A673 (cell line): ENCODE data around the gene SYT10. TPM values are rescaled to one million over a fixed set of nuclear protein-coding genes. Genes with fewer than 3 reads are reported as not detected.
"Not testable (repeated sequence)": the region's sequence is repeated elsewhere in the genome, so short reads cannot be mapped to it uniquely, and the experiment has no call there.

Experiments
- BruUV-seq: library from RNA; stranded (reverse); fragments of 400-500 nt; replicated peaks from 2 replicates; lab custom pipeline; 2021; lab: Mats Ljungman, UMichigan
- CTCF ChIA-PET: fragments of 300-600 bp; sonication (Branson Sonifier 250); formaldehyde crosslinking; loops from one replicate; lab custom pipeline; 2022; ENCODE audit warnings: antibody characterized with exemption; lab: Charles Lee
- POLR2A ChIA-PET: fragments of 300-600 bp; sonication (Branson Sonifier 250); formaldehyde crosslinking; loops from one replicate; lab custom pipeline; 2022; ENCODE audit warnings: antibody characterized with exemption; ENCODE audit not compliant: low non-redundant PET; lab: Charles Lee
- DNase-seq: peaks from one replicate; pipeline ENCODE4 v3.0.0-alpha.2; 2015; ENCODE audit warnings: low spot score
- H3K27ac ChIP-seq: fragments of 200-600 bp; sonication (generic); 2 replicates; pipeline ENCODE4 v1.5.1; 2016; ENCODE audit warnings: mixed run types, low read depth, mild to moderate bottlenecking, mixed read lengths, antibody characterized with exemption, low read length; ENCODE audit not compliant: poor library complexity, severe bottlenecking
- H3K27me3 ChIP-seq: fragments of 200-600 bp; sonication (generic); replicated peaks from 2 replicates; pipeline ENCODE4 v1.6.1; 2017; ENCODE audit warnings: mixed run types, low read depth, mild to moderate bottlenecking, mixed read lengths, antibody characterized with exemption, low read length; ENCODE audit not compliant: insufficient read depth, poor library complexity
- H3K36me3 ChIP-seq: fragments of 200-600 bp; sonication (generic); 2 replicates; pipeline ENCODE4 v1.6.1; 2016; ENCODE audit warnings: mixed run types, mild to moderate bottlenecking, mixed read lengths, antibody characterized with exemption, low read length; ENCODE audit not compliant: insufficient read depth, poor library complexity, severe bottlenecking
- H3K4me1 ChIP-seq: fragments of 200-600 bp; sonication (generic); 2 replicates; pipeline ENCODE4 v1.6.1; 2017; ENCODE audit warnings: mixed run types, mild to moderate bottlenecking, mixed read lengths, antibody characterized with exemption, low read length; ENCODE audit not compliant: insufficient read depth, poor library complexity, severe bottlenecking
- H3K4me3 ChIP-seq: fragments of 200-600 bp; sonication (generic); 2 replicates; pipeline ENCODE4 v1.5.1; 2016; ENCODE audit warnings: low read depth, mixed run types, mild to moderate bottlenecking, mixed read lengths, low read length; ENCODE audit not compliant: poor library complexity, severe bottlenecking
- H3K9me3 ChIP-seq: fragments of 200-600 bp; sonication (generic); 2 replicates; pipeline ENCODE4 v1.6.1; 2016; ENCODE audit warnings: mixed run types, low read depth, mild to moderate bottlenecking, mixed read lengths, antibody characterized with exemption, low read length; ENCODE audit not compliant: poor library complexity, severe bottlenecking
- CTCF ChIP-seq: fragments of 300-800, 200-600 bp; sonication (generic); conservative IDR thresholded peaks from 2 replicates; pipeline ENCODE4 v1.5.1; 2017; ENCODE audit warnings: low read depth, mild to moderate bottlenecking, antibody characterized with exemption, low read length, moderate library complexity, mixed read lengths
- EZH2 ChIP-seq: fragments of 200-600 bp; sonication (generic); IDR thresholded peaks from 2 replicates; pipeline ENCODE4 v1.6.1; 2017; ENCODE audit warnings: borderline replicate concordance, low read depth, mild to moderate bottlenecking, mixed read lengths, antibody characterized with exemption, low read length; ENCODE audit not compliant: poor library complexity, severe bottlenecking
- intact Hi-C: fragments of 100-400 bp; cut with micrococcal nuclease; formaldehyde crosslinking; loops from one replicate; pipeline ENCODE4 v1.10.0; 2022; ENCODE audit not compliant: unreplicated experiment
- total RNA-seq: library from RNA; stranded (reverse); gene quantifications from 2 replicates; pipeline ENCODE4 v1.2.3, GENCODE V29; 2021

SYT10 gene
- total RNA-seq, 1 experiment from 2014 or later, result not detected

GRCh38 chr12:33429468-33429867 lies 10.2 kb downstream of the SYT10 start:
- BruUV-seq, result no TSS peak
- ChIA-PET POLR2A (no interaction called here), CTCF (no interaction called here)
- TF ChIP-seq EZH2 (no peak), CTCF (no peak)
- intact Hi-C loops, result no loop called here
- no peaks in the 10 kb centered on the region for H3K36me3 ChIP-seq
- no peak overlapping the region for H3K4me3 ChIP-seq
- no peak for DNase-seq
- H3K27ac ChIP-seq, result no peak overlapping the region
- H3K27me3 ChIP-seq, result no peaks in the 10 kb centered on the region
- H3K9me3 ChIP-seq, result no peaks in the 10 kb centered on the region
- H3K4me1 ChIP-seq, result no peaks in the 10 kb centered on the region

GRCh38 chr12:33427071-33427470 lies 12.5 kb downstream of the SYT10 start:
- TF ChIP-seq EZH2, result no peak
- 0 out of 2 replicates have a peak, but pooled peaks have one; percentile 19 for TF ChIP-seq CTCF
- POLR2A ChIA-PET, result no interaction called here
- H3K9me3 ChIP-seq, result no peaks in the 10 kb centered on the region
- CTCF ChIA-PET, result no interaction called here
- intact Hi-C loops, result no loop called here
- H3K27me3 ChIP-seq, result no peaks in the 10 kb centered on the region
- H3K4me1 ChIP-seq, result no peaks in the 10 kb centered on the region
- no TSS peak for BruUV-seq
- DNase-seq, result peak; percentile 21
- H3K36me3 ChIP-seq, result no peaks in the 10 kb centered on the region
- H3K4me3 ChIP-seq, result no peak overlapping the region
- no peak overlapping the region for H3K27ac ChIP-seq

- Histone ChIP-seq H3K27ac (no peak overlapping the region), H3K4me3 (no peak overlapping the region), H3K9me3 (no peaks in the 10 kb centered on the region), H3K36me3 (no peaks in the 10 kb centered on the region), H3K27me3 (no peaks in the 10 kb centered on the region), H3K4me1 (no peaks in the 10 kb centered on the region)
- BruUV-seq, result no TSS peak
- ChIA-PET POLR2A (no interaction called here), CTCF (no interaction called here)
- DNase-seq, result no peak
- intact Hi-C loops, result no loop called here
- TF ChIP-seq EZH2 (no peak), CTCF (no peak)
These were observed 15.9 kb downstream of the SYT10 start for GRCh38 chr12:33423706-33424105.

GRCh38 chr12:33412410-33412809 lies 27.2 kb downstream of the SYT10 start:
- CTCF ChIA-PET, H3K4me3 ChIP-seq, H3K27ac ChIP-seq: not testable (repeated sequence)

More at GRCh38 chr12:33412410-33412809, 27.2 kb downstream of the SYT10 start:
- intact Hi-C loops, H3K9me3 ChIP-seq, H3K36me3 ChIP-seq, POLR2A ChIA-PET, H3K4me1 ChIP-seq, H3K27me3 ChIP-seq, BruUV-seq, DNase-seq: not testable (repeated sequence)
